IPS-NIHi7 (cell line): Measurements from ENCODE around the gene B3GLCT.

Experiments used
- DNase-seq: peaks from one replicate; pipeline ENCODE4 v3.0.0; 2012; ENCODE audit warnings: mixed read lengths; ENCODE audit errors: extremely low spot score

The B3GLCT gene

DNA sequence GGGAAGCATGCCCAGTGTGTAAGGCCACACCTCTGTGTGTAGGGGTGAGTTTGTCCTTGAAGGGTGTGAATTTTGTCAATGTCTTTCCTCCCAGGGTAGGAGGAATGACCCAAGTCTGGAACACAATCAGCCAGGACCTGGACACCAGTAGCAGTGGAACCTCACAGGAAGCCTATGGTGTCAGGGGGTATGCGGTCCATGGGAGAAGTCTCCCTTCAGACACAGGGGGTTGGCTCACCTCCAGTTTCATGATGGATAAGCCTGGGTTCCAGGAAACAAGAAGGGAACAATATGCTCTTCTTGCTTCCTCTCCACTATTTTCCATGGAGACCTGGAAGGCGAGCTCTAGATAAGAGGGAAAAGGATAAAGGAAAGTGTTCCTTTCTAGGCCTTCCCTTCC, 23.9 kb downstream of the B3GLCT start:
- no peak for DNase-seq

DNA sequence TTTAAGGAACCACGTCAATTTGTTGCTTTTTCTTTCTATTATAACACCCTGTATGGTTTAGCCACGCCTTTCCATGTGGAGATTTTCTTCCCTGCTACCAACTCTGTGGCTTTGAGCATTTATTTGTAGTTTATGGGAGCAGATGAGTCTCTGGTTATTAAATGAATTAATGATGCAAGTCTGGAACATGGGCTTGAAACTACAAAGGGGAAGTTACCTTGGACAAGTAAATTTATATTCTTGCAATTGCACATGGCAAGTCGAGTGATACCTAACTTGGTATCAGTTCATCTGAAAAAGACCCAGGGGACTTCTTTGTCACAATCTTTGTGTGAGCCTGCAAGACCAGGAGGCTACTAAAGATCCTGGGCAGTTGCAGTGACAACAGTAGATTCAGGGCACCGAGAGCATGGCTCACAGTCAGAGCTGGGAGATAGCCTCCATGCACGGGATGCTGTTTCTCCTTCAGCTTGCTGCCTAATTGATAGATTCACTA, 24.4 kb downstream of the B3GLCT start:
- DNase-seq = no peak

DNA sequence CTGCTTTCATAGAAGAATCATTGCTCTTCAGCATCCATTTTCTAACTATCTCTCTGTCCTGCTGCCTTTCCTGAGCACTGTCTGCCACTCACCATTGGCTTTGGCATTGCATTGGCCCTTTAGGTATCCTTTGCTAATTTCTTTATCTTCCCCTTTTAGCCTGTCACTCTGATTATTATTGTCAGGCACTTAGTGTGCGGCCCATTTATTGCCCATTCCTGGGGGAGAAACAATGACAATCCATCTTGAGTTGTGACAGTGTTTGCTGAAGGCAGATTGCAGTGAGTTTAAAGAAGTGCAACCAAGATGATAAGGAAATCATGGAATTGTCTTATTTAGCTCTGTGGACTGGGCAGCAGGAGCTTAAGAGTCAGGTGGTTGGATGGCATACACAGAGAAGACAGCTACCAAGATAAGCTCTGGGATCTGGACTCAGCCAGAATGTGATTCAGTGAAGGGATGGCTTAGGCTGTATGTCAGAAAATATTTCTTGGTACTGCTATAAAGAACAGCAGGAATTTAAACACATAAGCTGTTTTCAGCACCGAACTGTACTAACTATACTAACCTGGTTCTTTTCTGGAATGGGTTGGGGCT, 25.3 kb downstream of the B3GLCT start:
- DNase-seq = no peak

DNA sequence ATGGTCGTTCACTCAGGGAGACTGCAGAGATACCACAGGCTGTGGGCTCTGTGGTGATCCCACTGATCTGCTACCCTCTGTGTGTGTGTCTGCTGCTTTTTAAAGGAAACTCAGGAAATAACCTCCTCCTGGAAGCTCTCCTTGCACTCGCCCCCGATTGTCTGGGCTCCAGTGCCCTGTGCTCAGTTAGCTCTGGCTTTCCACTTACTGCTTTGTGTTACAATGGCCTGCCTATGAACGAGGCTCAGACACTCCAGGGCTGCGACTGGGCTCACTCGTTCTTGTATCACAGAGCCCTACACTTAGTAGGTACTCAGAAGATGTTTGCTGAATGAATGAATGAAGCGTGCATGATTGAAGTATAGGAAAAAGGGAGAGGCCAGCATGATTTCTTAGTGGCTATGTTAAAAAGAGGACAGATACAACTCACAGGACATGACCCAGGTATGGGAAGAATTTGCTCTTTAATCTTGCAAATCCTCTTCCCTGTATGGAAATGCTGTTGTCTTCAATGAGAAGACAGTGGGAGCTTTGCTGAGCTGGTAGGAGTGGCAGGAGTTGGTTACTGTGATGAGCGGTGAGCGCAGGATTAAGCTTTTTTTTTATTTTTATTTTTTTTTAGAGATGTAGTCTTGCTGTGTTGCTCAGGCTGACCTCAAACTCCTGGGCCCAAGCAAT, 26.4 kb downstream of the B3GLCT start:
- no peak for DNase-seq

DNA sequence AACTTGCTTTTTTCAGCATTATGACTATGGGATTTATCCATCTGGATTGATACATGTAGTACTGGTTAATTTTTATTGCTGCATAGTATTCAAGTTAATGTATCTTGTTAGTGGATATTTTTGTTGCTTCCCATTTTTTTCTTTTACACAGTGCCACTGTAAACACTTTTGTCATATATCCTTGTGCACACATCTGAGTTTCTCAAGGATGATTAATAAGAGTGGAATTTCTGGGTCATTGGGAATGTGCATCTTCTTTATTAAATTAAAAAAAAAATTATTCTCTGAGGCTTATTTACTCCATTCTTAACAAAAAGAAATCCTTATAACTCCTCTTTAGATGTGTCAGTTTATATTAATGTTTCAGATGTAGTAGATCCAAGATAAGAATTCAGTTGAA, 27.3 kb downstream of the B3GLCT start:
- DNase-seq = no peak

GRCh38 chr13:31227870-31228269, 28.1 kb downstream of the B3GLCT start:
- DNase-seq = no peak

- DNase-seq = peak; percentile 48
Measured at GRCh38 chr13:31234729-31235128, 35.0 kb downstream of the B3GLCT start.

DNA sequence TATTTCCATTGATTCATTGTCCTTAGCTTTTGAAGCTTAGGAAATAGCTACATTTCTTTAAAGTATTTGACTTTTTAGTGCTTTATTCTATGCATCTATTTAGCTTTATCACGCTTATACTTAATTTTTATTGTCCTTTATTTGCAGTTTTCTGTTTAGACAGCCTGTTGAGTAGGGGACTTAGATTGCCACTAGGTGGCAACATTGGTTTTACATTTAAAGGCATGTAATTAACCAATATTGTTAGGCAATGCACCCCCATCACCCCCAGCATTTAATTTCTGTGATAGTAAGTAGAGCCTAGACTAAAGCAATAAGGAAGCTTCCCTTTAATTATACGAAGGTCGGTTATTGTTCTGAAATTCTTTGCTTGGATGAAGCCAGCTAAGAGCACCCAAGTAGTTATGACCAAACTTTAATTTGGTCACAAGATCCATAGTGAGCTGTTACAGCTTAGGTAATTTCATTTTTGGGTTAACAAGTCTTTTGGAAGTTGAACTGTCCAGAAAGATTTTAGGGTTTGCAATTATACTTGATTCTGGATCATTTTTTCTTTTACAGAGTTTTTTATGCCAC, 36.5 kb downstream of the B3GLCT start:
- peak; percentile 35 for DNase-seq

DNA sequence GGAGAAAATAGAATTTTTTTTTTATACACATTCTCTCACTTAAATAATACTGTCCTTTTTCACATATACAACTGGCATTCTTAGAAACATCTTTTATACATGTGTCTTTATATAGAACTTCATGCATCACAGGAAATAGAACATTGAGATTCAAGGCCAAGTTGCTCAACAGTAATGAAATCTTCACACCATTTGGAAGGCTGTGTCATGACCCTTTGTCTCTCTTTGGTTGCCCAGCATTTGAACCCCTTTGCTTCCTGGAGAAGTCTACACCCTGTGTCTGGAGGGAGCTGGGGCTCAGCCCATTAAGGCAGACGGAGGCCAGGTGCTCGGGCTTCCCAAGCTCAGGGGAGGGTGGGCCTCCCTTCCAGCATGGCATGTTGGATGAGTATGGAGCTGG, 41.1 kb downstream of the B3GLCT start:
- DNase-seq = no peak

- DNase-seq = no peak
Measured at GRCh38 chr13:31242367-31242766, 42.6 kb downstream of the B3GLCT start.

DNA sequence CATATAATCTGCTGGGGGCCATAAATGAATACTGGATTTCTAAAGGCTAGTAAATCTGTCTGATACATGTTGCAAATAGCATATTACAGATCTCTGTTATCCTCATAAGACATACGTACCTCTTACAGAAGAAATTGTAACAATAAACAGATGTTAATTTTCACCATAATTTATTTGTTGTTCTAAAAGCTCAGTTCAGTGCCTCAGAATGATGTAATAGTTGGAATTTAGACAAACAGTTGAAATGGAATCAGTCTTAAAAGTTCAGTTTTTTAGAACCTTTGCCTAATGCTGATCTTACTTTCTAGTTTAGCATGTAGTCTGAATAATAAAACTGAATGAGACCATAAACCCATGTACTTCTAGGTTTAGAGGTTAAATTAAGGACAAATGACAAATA, 43.1 kb downstream of the B3GLCT start:
- no peak for DNase-seq

- DNase-seq = no peak
Measured at GRCh38 chr13:31245598-31246373, 46.0 kb downstream of the B3GLCT start.

- DNase-seq = no peak
Measured at GRCh38 chr13:31246918-31247317, 47.1 kb downstream of the B3GLCT start.

GRCh38 chr13:31248361-31248760, 48.6 kb downstream of the B3GLCT start:
- no peak for DNase-seq

- DNase-seq = no peak
Measured at GRCh38 chr13:31248965-31249539, 49.3 kb downstream of the B3GLCT start.

DNA sequence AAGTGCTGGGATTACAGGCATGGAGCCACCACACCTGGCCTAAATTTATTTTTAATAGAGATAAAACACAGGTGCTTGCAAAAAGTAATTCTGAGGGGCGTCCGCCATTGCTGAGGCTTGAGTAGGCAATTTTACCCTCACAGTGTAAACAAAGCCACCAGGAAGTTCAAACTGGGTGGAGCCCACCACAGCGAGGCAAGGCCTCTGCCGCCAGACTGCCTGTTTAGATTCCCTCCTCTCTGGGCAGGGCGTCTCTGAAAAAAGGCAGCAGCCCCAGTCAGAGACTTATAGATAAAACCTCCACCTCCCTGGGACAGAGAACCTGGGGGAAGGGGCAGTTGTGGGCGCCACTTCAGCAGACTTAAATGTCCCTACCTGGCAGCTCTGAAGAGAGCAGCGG, 50.7 kb downstream of the B3GLCT start:
- no peak for DNase-seq

DNA sequence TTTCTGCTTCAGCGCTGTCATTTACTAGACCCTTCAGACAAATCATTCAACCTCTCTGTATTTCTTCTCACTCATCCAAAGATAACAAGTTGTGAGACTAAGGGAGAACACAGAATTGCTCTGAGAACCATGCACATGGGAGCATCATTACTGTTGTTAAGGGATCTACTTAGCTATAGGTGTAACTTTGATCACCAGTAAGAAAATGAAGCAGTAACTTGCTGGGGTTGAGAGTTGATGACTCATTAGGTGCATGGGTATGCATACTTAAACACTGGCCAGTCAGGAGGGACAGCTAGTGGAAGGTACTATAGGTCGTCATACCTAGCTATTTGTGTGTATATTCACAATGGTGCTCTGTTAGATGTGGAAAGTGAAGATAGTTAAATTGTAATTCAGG, 61.5 kb downstream of the B3GLCT start:
- DNase-seq = no peak

DNA sequence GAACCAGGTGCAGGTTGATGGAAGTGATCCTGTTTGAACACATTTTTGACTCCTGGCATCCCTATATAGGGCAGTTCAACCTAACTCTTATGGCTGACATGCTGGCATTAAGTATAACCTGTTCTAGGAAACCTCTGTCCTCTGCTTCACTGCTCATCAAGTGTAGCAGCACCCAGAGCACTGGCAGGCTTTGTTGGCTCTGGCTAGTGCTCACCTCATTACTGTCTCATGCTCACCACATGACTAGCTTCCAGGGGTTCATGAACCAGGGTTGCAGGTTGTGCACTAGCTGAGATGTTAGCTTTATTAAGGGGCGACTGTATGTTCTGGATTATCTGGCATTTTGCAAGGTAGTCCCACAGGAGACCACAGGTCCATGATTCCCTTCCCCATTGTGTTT, 63.6 kb downstream of the B3GLCT start:
- DNase-seq = no peak

- DNase-seq = no peak
Measured at GRCh38 chr13:31264151-31264550, 64.4 kb downstream of the B3GLCT start.

- no peak for DNase-seq
Measured at GRCh38 chr13:31267126-31267784, 67.5 kb downstream of the B3GLCT start.

DNA sequence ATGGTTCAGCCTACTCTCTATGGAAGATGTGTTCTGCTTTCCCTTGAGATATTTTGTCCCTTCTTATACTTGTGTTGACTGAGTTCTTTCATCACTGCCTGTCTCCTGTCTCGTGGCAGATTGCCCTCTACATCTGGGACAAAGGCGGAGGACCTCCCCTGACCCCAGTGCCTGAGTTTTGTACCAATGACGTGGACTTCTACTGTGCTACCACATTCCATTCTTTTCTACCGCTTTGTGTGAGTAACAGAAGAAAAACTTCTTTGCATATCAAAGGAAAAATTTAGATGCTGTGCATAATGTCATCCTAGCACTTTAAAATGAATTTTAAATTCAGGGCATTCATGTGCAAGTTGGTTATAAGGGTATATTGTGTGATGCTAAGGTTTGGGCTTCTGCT, 74.6 kb downstream of the B3GLCT start:
- no peak for DNase-seq

DNA sequence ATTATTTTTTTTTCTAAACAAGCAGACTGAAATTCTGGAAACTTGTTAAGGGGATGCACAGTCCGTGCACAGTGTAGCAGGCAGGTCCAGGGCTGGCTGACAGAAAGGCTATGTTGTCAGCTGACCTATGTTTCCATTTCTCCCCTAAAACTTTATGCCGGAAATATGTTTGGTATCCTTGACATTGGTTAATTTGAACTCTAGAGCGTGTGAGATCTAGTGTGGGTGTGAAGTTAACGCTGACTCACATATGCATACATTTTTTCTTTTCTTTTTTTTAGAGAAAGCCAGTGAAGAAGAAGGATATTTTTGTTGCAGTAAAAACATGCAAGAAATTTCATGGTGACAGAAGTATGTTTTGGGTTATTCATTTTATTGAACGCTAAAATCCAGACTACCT, 76.6 kb downstream of the B3GLCT start:
- DNase-seq = no peak
